Brain microvascular endothelial cell (primary cell): ENCODE results near the gene KCNMA1.

Experiments
- DNase-seq: peaks from one replicate; pipeline ENCODE4 v3.0.0-alpha.2; 2020
- H3K27ac ChIP-seq: fragments of 250-450 bp; sonication (Bioruptor Pico); 2 replicates; pipeline ENCODE4 v1.5.1; 2020; ENCODE audit warnings: mild to moderate bottlenecking, moderate library complexity
- H3K27me3 ChIP-seq: fragments of 250-450 bp; sonication (Bioruptor Pico); replicated peaks from 2 replicates; pipeline ENCODE4 v1.5.1; 2020; ENCODE audit warnings: mild to moderate bottlenecking
- H3K36me3 ChIP-seq: fragments of 250-450 bp; sonication (Bioruptor Pico); replicated peaks from 2 replicates; pipeline ENCODE4 v1.5.1; 2020; ENCODE audit warnings: mild to moderate bottlenecking
- H3K4me3 ChIP-seq: 2 replicates; pipeline ENCODE4 v1.5.1; 2011; ENCODE audit warnings: low read depth, mild to moderate bottlenecking, control low read depth, low read length, moderate library complexity
- CTCF ChIP-seq: IDR thresholded peaks from 2 replicates; pipeline ENCODE4 v1.5.1; 2011; ENCODE audit warnings: low read depth, mild to moderate bottlenecking, moderate library complexity, low read length, control low read depth, inconsistent platforms; ENCODE audit errors: missing control alignments
- in situ Hi-C: cut with HindIII; loops from 2 replicates; pipeline ENCODE4 v1.10.0; 2017; ENCODE audit warnings: low sequenced_read_pairs, low pct_ligation_motif_present

The KCNMA1 gene

GRCh38 chr10:77564731-77565589, 72.6 kb downstream of the KCNMA1 start:
- H3K27ac ChIP-seq = no peak overlapping the region
- in situ Hi-C loops = no loop called here
- DNase-seq = no peak
- H3K4me3 ChIP-seq = no peak overlapping the region
- TF ChIP-seq CTCF = no peak
- no peaks in the 10 kb centered on the region for H3K27me3 ChIP-seq
- H3K36me3 ChIP-seq = no peaks in the 10 kb centered on the region

GRCh38 chr10:77563638-77564270, 73.9 kb downstream of the KCNMA1 start:
- H3K4me3 ChIP-seq = no peak overlapping the region
- H3K27ac ChIP-seq = no peak overlapping the region
- H3K27me3 ChIP-seq = no peaks in the 10 kb centered on the region
- DNase-seq = no peak
- no peaks in the 10 kb centered on the region for H3K36me3 ChIP-seq
- in situ Hi-C loops = no loop called here
- no peak for TF ChIP-seq CTCF

- Histone ChIP-seq H3K4me3 (no peak overlapping the region), H3K27ac (no peak overlapping the region), H3K36me3 (no peaks in the 10 kb centered on the region), H3K27me3 (no peaks in the 10 kb centered on the region)
- in situ Hi-C loops = no loop called here
- TF ChIP-seq CTCF = no peak
- no peak for DNase-seq
Observed at GRCh38 chr10:77562742-77563141, 74.9 kb downstream of the KCNMA1 start.

- DNase-seq = no peak
- H3K27ac ChIP-seq = no peak overlapping the region
- TF ChIP-seq CTCF = no peak
- in situ Hi-C loops = no loop called here
- H3K36me3 ChIP-seq = no peaks in the 10 kb centered on the region
- no peak overlapping the region for H3K4me3 ChIP-seq
- no peaks in the 10 kb centered on the region for H3K27me3 ChIP-seq
Observed at GRCh38 chr10:77561991-77562390, 75.6 kb downstream of the KCNMA1 start.

GRCh38 chr10:77560471-77560870, 77.1 kb downstream of the KCNMA1 start:
- TF ChIP-seq CTCF = no peak
- Histone ChIP-seq H3K4me3 (no peak overlapping the region), H3K27me3 (no peaks in the 10 kb centered on the region), H3K27ac (no peak overlapping the region), H3K36me3 (no peaks in the 10 kb centered on the region)
- no peak for DNase-seq
- in situ Hi-C loops = no loop called here
